Activated naive CD8-positive, alpha-beta T cell treated with anti-CD3 and anti-CD28 coated beads, Interleukin-2, amount 10 ng/mL, durations not matched to agents 7 days and 5 days (primary cell): ENCODE measurements around the gene GAK. TPM values are rescaled to one million over a fixed set of nuclear protein-coding genes. Genes with fewer than 3 reads are reported as not detected.

Experiments used
- ATAC-seq: fragments of 150-1000 bp; cut with Tn5 transposase; one replicate; pipeline ENCODE4 v1.10.0; 2021; ENCODE audit warnings: low read depth, moderate library complexity
- POLR2A ChIA-PET: fragments of 350-600 bp; sonication (Branson Sonifier 250); formaldehyde crosslinking; loops from one replicate; lab custom pipeline; 2021; ENCODE audit warnings: antibody characterized with exemption; lab: Charles Lee
- DNase-seq: peaks from one replicate; pipeline ENCODE4 v3.0.0; 2021
- H3K27ac Mint-ChIP-seq: one replicate; pipeline ENCODE4 v1.8.0; 2022; ENCODE audit warnings: mild to moderate bottlenecking, mixed read lengths
- H3K27me3 Mint-ChIP-seq: one replicate; pipeline ENCODE4 v1.8.0; 2022; ENCODE audit warnings: mild to moderate bottlenecking, moderate library complexity, mixed read lengths
- H3K36me3 Mint-ChIP-seq: one replicate; pipeline ENCODE4 v1.8.0; 2021; ENCODE audit warnings: mild to moderate bottlenecking, mixed read lengths
- H3K4me1 Mint-ChIP-seq: one replicate; pipeline ENCODE4 v1.8.0; 2021; ENCODE audit warnings: mixed read lengths
- H3K4me3 Mint-ChIP-seq: one replicate; pipeline ENCODE4 v1.8.0; 2022; ENCODE audit warnings: mild to moderate bottlenecking, moderate library complexity, mixed read lengths
- H3K9me3 Mint-ChIP-seq: one replicate; pipeline ENCODE4 v1.8.0; 2021; ENCODE audit warnings: mixed read lengths
- total RNA-seq, 2 experiments: library from RNA; stranded (reverse); gene quantifications; one replicate each; pipeline ENCODE4 v1.2.3, GENCODE V29; 2021

The GAK gene
- total RNA-seq, 2 experiments from 2014 or later = 169 to 182 TPM

DNA sequence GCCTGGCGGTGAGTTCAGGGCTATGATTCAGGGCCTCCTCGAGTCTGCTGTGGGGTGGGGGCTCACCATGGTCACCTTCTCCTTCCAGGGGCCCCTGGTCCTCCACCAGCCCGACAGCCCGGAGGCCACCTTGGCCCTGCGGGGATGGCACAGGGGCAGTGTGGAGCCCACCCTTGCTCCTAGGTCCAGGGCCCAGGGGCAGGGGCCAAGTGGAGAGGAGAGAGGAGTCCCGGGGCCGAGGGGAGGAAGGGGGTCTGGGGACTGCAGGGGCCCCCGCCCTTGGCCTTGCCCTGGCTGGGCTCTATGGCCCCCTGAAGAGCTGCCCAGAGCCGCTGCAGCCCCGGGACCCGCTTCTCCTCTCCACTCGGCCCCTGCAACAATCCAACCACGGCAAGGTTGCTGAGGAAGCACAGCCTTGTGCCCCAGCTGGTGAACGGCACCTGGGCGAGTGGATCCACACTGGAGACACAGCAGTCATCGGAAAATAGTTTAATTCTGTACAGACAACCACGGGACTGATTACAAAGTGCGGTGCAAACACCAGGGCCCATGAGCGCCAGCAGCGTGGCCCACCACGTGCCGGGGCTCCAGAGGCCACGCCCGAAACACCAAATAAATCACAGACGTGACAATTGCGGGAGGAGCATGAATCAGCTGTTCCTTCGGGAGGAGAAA, 83.2 kb downstream of the GAK start:
- H3K27me3 Mint-ChIP-seq = no peaks in the 10 kb centered on the region
- H3K4me1 Mint-ChIP-seq = peaks cover 1% of the 10 kb centered on the region
- no peak overlapping the region for H3K27ac Mint-ChIP-seq
- ATAC-seq (no peak), DNase-seq (no peak)
- peaks cover 1% of the 10 kb centered on the region for H3K9me3 Mint-ChIP-seq
- POLR2A ChIA-PET = no interaction called here
- H3K36me3 Mint-ChIP-seq = peaks cover 34% of the 10 kb centered on the region
- no peak overlapping the region for H3K4me3 Mint-ChIP-seq

DNA sequence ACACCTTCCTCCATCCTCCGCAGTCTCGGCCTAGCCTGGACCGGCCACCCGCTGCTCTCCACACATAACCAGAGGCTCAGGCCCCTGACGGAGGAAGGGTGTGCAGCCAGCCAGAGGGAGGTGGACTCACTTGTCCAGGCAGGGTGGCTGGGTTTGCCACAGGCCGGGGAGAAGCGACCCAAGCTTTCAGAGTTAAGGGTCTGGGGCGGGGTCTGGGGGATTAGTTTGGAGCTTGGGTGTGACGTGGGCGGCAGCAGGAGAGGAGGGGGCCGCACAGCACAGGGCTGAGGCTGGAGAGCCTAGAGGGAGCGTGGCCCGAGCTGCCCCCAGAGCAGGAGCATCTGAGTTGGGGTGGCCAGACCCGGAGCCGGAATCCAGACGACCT, 83.8 kb downstream of the GAK start:
- Mint-ChIP-seq H3K9me3 (peaks cover 1% of the 10 kb centered on the region), H3K4me1 (peaks cover 1% of the 10 kb centered on the region), H3K27me3 (no peaks in the 10 kb centered on the region), H3K36me3 (peaks cover 33% of the 10 kb centered on the region), H3K27ac (no peak overlapping the region), H3K4me3 (no peak overlapping the region)
- ATAC-seq = no peak
- POLR2A ChIA-PET = no interaction called here
- DNase-seq = no peak

DNA sequence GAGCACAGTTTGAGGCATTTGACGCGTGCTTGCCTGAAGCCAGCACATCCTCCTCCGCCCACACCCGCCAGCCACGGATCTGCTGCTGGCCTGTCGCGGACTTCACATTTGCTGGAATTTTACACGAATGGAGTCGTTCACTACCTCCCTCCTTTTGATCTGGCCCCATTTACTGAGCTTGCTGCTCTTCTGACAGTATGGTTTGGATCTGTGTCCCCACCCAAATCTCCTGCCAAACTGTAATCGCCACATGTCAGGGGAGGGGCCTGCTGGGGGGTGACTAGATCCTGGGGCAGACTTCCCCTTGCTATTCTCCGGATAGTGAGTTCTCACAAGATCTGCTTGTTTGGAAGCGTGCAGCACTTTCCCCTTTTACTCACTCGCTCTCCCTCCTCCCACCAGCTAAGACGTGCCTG, 86.3 kb downstream of the GAK start:
- POLR2A ChIA-PET = no interaction called here
- Mint-ChIP-seq H3K27ac (no peak overlapping the region), H3K27me3 (no peaks in the 10 kb centered on the region), H3K36me3 (peaks cover 44% of the 10 kb centered on the region), H3K4me1 (peaks cover 1% of the 10 kb centered on the region), H3K9me3 (peaks cover 7% of the 10 kb centered on the region), H3K4me3 (no peak overlapping the region)
- no peak for DNase-seq
- ATAC-seq = no peak

DNA sequence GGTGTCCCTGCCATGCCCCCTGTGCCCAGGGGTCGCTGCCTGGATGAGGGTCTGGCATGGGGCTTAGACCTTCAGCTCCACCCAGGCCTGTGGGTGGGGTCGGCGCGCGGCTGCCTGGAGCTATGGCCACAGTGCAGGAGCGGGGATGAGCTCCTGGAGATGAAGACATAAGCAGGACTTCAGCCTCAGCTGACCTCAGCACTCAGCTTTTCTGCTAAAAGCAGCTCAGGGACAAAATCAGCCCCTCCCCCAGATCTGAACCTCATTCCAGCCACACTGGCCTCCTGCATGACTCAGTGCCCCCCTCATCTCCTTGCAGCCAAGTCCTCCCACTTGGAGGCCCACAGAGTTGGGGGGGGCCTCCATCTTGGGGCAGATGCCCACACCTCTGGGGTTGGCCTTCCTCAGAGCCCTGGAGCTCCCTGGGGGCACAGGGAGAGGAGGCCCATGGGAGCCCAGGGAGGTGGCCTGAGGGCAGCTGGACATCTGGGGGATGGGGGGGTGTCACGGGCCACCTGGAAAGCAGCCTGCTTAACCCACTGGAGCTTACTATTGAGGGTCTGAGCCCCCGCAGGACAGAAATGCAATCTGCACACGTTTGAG, 86.8 kb downstream of the GAK start:
- no peak overlapping the region for H3K4me3 Mint-ChIP-seq
- ATAC-seq (no peak), DNase-seq (no peak)
- peaks cover 1% of the 10 kb centered on the region for H3K4me1 Mint-ChIP-seq
- peaks cover 44% of the 10 kb centered on the region for H3K36me3 Mint-ChIP-seq
- H3K27me3 Mint-ChIP-seq = no peaks in the 10 kb centered on the region
- no peak overlapping the region for H3K27ac Mint-ChIP-seq
- peaks cover 7% of the 10 kb centered on the region for H3K9me3 Mint-ChIP-seq
- POLR2A ChIA-PET = no interaction called here

DNA sequence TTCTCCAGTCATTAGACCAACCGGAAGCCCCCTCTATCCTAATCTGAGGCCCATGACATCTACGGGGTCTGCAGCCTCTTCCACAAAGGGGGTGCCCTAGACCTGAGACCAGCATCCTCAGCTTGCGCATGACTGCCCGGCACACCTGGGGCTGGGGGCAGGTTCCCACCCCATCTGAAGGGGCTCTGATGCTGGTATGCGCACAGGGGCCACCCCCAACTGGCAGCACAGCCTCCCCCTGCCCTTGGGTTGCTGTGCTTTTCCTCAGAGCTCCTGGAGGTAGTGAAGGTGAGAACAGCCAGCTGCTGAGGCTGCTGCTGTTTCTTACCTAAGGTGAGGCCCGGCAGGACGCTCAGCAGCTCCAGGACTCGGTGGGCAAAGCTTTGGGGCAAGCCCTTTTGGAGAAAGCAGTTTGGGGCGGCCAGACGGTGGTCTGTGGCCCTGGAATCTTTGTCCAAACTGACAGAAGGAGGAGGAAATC, 87.3 kb downstream of the GAK start:
- Mint-ChIP-seq H3K36me3 (peaks cover 41% of the 10 kb centered on the region), H3K9me3 (peaks cover 7% of the 10 kb centered on the region), H3K4me1 (peaks cover 1% of the 10 kb centered on the region), H3K27me3 (no peaks in the 10 kb centered on the region), H3K4me3 (no peak overlapping the region), H3K27ac (no peak overlapping the region)
- POLR2A ChIA-PET = no interaction called here
- no peak for ATAC-seq
- no peak for DNase-seq

DNA sequence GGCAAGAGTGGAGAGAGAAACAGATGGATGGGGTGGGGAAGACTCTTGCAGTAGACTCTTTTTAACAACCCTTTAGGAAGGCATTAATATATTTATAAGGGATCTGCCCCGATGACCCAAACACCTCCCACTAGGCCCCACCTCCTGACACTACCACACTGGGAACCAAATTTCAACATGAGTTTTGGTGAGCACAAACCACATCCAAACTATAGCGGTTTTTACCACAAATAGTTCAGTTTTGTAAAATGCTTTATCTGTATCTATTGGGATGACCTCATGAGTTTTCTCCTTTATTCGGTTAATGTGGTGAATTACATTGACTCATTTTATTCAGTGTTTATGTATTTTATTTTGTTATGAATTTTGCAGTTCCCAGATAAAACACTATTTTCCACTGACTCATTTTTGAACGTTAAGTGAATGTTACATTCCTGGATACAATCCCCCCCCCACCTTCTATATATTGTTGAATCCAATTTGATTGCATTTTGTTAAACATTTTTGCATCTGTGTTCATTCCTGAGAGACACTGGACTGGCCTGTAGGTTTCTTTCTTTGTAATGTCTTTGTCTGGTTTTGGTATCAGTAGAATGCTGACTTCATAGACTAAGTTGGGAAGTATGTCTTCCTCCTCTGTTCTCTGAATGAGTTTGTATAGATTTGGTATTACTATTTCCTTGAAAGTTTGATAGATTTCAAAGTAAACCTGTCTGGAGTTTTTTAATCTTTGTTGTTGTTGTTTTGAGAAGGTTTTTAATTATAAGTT, 92.3 kb downstream of the GAK start:
- no peaks in the 10 kb centered on the region for H3K27me3 Mint-ChIP-seq
- no peak overlapping the region for H3K27ac Mint-ChIP-seq
- peaks cover 22% of the 10 kb centered on the region for H3K9me3 Mint-ChIP-seq
- H3K4me1 Mint-ChIP-seq = no peaks in the 10 kb centered on the region
- H3K4me3 Mint-ChIP-seq = no peak overlapping the region
- ATAC-seq (no peak), DNase-seq (no peak)
- peaks cover 26% of the 10 kb centered on the region for H3K36me3 Mint-ChIP-seq
- POLR2A ChIA-PET = no interaction called here

DNA sequence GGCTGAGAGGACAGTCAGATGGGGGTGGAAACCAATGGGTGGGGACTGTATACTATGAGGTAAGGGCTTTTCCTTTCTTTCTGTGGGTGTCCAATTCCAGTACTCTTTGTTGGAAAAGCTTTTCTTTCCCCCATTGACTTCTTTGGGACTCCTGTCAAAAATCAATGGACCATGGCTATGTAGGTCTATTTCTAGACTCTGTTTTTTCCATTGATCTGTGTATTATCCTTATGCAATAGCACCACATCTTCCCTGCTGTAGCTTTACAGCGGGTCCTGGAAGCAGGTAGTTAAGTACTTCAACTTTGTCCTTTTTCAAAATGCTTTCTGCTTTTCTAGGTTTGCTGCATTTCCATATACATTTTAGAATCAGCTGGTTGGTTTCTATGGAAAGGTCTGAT, 94.3 kb downstream of the GAK start:
- Mint-ChIP-seq H3K27ac (no peak overlapping the region), H3K4me3 (no peak overlapping the region), H3K27me3 (peaks cover 2% of the 10 kb centered on the region), H3K9me3 (peaks cover 20% of the 10 kb centered on the region), H3K36me3 (peaks cover 12% of the 10 kb centered on the region), H3K4me1 (peaks cover 4% of the 10 kb centered on the region)
- no peak for DNase-seq
- POLR2A ChIA-PET = no interaction called here
- no peak for ATAC-seq

DNA sequence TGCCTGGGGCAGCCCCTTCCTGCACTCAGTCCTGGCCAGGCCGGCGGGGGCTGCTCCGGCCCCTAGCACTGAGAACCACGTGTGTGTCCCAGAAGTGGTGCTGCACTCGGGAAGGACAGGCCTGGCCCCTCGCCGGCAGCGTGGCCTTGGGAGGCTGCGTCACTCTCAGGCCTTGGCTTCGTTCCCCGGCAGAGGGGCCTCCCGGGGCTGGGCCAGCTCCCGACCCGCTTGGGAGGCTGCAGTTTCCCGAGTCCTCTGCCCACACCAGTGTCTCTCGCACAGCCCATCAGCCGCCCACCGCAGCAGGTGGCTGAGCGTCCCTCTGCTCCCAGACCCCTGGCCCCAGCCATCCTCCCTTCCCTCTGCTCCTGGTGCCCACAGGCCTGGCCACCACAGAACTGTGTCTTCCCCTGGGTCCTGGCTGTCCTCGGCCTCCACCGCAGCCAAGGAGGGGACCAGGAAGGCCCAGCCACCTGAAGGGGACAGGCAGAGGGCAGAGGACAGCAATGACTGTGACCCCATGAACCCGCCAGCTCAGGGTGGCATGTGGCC, 95.3 kb downstream of the GAK start:
- POLR2A ChIA-PET = no interaction called here
- ATAC-seq (no peak), DNase-seq (no peak)
- peaks cover 16% of the 10 kb centered on the region for H3K9me3 Mint-ChIP-seq
- H3K4me3 Mint-ChIP-seq = no peak overlapping the region
- peaks cover 2% of the 10 kb centered on the region for H3K27me3 Mint-ChIP-seq
- H3K4me1 Mint-ChIP-seq = peaks cover 4% of the 10 kb centered on the region
- peaks cover 7% of the 10 kb centered on the region for H3K36me3 Mint-ChIP-seq
- no peak overlapping the region for H3K27ac Mint-ChIP-seq

DNA sequence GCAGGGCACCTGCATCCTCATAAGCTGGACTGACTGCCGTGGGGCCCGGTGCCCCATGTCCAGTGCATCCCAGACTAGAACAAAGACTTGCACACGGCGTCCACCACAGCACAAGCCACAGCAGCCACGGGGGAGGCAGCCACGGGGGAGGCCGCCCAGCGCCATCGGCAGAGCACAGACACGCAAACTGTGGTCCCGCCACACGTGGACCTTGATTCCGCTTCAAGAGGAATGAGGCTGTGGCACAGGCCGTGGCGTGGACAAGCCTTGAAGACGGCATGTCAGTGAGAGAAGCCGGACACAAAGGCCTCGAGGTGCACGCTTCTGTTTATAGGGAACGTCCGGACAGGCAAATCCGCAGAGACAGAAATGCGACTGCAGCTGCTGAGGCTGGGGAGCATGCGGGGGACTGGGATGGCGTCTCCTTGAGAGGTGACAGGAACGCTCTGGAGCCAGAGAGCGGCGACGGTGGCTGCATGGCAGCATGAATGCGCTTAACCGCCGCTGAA, 96.1 kb downstream of the GAK start:
- POLR2A ChIA-PET = no interaction called here
- Mint-ChIP-seq H3K27ac (no peak overlapping the region), H3K27me3 (peaks cover 2% of the 10 kb centered on the region), H3K4me1 (peaks cover 4% of the 10 kb centered on the region), H3K4me3 (no peak overlapping the region), H3K36me3 (peaks cover 2% of the 10 kb centered on the region), H3K9me3 (peaks cover 16% of the 10 kb centered on the region)
- no peak for DNase-seq
- ATAC-seq = no peak

DNA sequence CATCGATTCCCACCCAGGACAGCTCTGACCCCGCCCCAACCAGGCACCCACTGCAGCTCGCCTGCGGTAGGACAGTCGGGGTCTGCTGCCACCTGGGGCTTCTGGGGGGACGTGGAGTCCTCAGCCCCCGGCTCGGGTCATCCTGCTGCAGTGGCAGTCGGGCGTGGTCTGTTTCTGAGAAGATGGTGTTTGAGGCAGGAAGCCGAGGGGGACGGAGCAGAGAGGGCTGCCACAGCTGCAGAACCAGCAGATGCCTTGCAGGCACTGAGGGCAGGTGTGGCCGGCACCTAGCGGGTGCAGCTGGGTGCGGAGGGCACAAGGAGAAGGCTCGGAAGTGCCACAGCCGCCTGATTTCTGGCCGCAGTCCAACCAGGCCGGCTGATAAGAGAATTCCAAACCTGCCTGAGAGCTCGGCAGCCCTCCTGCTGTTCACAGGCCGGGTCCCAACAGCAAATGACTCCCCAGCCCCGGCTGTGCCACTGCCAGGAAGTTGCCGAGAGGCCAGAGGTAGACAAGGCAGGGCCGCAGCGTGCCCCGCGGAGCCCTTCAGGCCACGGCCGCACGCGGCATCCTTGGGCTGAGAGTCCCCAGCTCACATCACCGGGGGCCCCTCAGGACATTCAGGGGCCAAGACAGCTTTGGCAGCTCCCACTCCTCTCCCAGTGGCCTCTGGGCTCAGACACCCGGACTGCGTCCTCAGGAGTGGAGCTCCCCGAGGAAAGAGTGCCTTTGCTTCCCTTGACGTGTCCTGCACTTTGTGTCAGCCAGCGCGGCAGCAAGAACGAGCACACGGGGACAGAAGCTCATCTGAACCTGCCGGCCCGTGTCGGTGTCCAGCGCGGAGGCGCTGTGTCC, 96.7 kb downstream of the GAK start:
- no peak for ATAC-seq
- Mint-ChIP-seq H3K27me3 (peaks cover 2% of the 10 kb centered on the region), H3K27ac (no peak overlapping the region), H3K4me3 (no peak overlapping the region), H3K4me1 (peaks cover 4% of the 10 kb centered on the region), H3K36me3 (peaks cover 2% of the 10 kb centered on the region), H3K9me3 (peaks cover 16% of the 10 kb centered on the region)
- POLR2A ChIA-PET = no interaction called here
- no peak for DNase-seq

DNA sequence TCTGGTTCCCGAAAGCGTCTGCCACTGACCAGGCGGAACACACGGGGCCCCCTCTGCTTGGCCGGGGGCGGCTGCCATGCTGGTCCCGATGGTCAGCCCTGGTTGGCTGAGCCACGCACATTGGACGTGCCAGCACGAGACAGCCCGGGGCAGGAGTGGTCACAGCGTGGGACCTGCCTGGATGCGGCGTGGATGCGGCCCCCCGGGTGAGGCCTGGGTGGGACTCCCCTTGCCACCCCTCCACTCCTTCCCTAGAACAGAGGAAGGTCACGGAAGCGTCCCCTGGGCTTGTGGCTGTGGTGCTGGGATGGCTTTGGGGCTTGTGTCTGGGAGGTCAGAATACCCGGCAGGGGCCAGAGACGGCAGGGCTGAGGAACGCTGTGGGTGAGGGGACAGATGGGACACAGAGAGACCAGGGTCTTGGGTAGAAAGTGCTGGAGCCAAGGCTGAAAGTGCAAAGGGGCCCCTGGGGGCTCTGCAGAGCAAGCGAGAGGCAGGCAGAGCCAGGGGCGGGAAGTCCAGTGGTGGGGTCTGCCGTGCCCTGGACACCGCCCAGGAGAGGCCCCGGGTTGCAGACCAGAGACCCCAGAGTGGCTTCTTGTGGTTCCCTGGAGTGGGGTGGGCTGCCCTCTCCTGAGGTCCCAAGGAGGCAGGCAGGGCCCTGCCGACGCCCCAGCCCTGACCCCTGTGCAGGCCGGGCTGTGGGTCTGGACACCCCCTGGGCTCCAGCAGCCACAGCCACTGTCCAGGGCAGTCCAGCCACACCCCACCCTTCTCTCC, 97.6 kb downstream of the GAK start:
- POLR2A ChIA-PET = no interaction called here
- Mint-ChIP-seq H3K4me1 (peaks cover 4% of the 10 kb centered on the region), H3K36me3 (peaks cover 2% of the 10 kb centered on the region), H3K27me3 (peaks cover 2% of the 10 kb centered on the region), H3K4me3 (no peak overlapping the region), H3K9me3 (peaks cover 14% of the 10 kb centered on the region), H3K27ac (no peak overlapping the region)
- ATAC-seq = no peak
- no peak for DNase-seq

DNA sequence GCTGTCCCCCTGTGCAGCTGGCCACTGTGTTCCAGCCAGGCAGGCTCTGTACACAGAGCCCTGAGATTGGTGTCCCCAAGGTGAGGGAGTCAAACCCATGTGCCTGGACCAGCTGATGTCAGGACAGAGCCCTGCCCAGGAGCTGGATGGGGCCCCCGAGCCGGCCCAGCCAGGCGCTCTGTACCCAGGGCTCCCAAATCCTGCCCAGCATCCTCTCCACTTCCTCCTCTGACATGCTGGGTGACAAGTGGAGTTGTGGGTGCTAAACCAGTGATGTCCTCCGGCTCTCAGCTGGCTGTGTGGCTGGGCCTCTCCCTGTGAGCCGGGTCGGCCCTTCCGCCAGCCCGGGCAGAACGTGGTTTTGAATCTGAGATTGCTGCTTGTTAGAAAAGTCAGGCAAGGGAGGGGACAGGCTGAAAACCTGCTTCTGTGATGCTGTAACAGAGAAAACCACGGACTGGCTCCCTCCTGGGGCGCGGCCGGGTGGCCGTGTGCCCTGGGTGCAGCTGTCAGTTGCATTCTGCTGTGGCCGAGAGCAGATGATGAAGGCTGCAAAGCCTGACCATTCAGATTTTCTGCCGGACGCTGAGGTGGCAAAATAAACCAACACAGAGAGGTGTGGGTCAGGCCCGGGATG, 98.3 kb downstream of the GAK start:
- Mint-ChIP-seq H3K27me3 (peaks cover 3% of the 10 kb centered on the region), H3K27ac (no peak overlapping the region), H3K9me3 (peaks cover 14% of the 10 kb centered on the region), H3K36me3 (peaks cover 1% of the 10 kb centered on the region), H3K4me1 (peaks cover 4% of the 10 kb centered on the region), H3K4me3 (no peak overlapping the region)
- no peak for DNase-seq
- no peak for ATAC-seq
- POLR2A ChIA-PET = no interaction called here
